Subcutaneous abdominal adipose tissue (tissue), 5 donors: ENCODE results near the gene GPR155.

Source experiments
- H3K27ac ChIP-seq: one replicate; pipeline ENCODE4 v1.7.0; 2013; ENCODE audit warnings: low read depth, mild to moderate bottlenecking, inconsistent platforms, low read length, moderate library complexity
- H3K27me3 ChIP-seq, 5 donors: one replicate each; pipeline ENCODE4 v1.7.0; 2013; ENCODE audit warnings: low read length in 5 of 5, inconsistent platforms in 1 of 5; ENCODE audit not compliant: control insufficient read depth in 5 of 5, insufficient read depth in 4 of 5
- H3K36me3 ChIP-seq, 5 donors: one replicate each; pipeline ENCODE4 v1.7.0; 2013; ENCODE audit warnings: low read length in 5 of 5; ENCODE audit not compliant: control insufficient read depth in 5 of 5, insufficient read depth in 5 of 5
- H3K4me1 ChIP-seq, 5 donors: one replicate each; pipeline ENCODE4 v1.7.0; 2013; ENCODE audit warnings: low read length in 5 of 5, mild to moderate bottlenecking in 3 of 5, moderate library complexity in 1 of 5; ENCODE audit not compliant: control insufficient read depth in 5 of 5, insufficient read depth in 5 of 5
- H3K4me3 ChIP-seq, 5 donors: one replicate each; pipeline ENCODE4 v1.7.0; 2013; ENCODE audit warnings: low read length in 5 of 5, low read depth in 1 of 5
- H3K9ac ChIP-seq, 5 donors: one replicate each; pipeline ENCODE4 v1.7.0; 2013; ENCODE audit warnings: low read length in 5 of 5, mild to moderate bottlenecking in 4 of 5, moderate library complexity in 3 of 5
- H3K9me3 ChIP-seq, 5 donors: one replicate each; pipeline ENCODE4 v1.7.0; 2013; ENCODE audit warnings: low read length in 5 of 5; ENCODE audit not compliant: control insufficient read depth in 5 of 5
- donor health status: healthy.
- donor health status: healthy.
- donor health status: healthy.
- donor health status: healthy.
- donor health status: healthy.

GPR155 gene

GRCh38 chr2:174486563-174487107 lies at the start of gene GPR155:
GPR155 (minus strand) TSS chr2:174487029; CDS start chr2:174481956, 5,073 bp downstream.
- H3K36me3 ChIP-seq, result peaks cover 1 to 2% (median 2%) of the 10 kb centered on the region in 5 donors
- peak within 1 kb of the TSS; percentile 64 to 95 (median 85) for H3K9ac ChIP-seq
- H3K4me3 ChIP-seq, result peak within 1 kb of the TSS; percentile 92 to 98 (median 95)
- H3K27ac ChIP-seq, result peak within 1 kb of the TSS; percentile 54
- no peaks in the 10 kb centered on the region for H3K27me3 ChIP-seq
- H3K4me1 ChIP-seq, result peaks cover 4 to 17% (median 11%) of the 10 kb centered on the region in 5 donors
- H3K9me3 ChIP-seq, result no peaks in the 10 kb centered on the region

- H3K36me3 ChIP-seq, result no peaks in the 10 kb centered on the region
- no peaks in the 10 kb centered on the region for H3K27me3 ChIP-seq
- no peak overlapping the region for H3K27ac ChIP-seq
- H3K9me3 ChIP-seq, result no peaks in the 10 kb centered on the region
- H3K4me3 ChIP-seq, result no peak overlapping the region
- no peak overlapping the region for H3K9ac ChIP-seq
- H3K4me1 ChIP-seq, result peaks cover 0 to 3% (median 0%) of the 10 kb centered on the region in 5 donors
These were observed 49.2 kb upstream of the GPR155 start for GRCh38 chr2:174535757-174536703.

DNA sequence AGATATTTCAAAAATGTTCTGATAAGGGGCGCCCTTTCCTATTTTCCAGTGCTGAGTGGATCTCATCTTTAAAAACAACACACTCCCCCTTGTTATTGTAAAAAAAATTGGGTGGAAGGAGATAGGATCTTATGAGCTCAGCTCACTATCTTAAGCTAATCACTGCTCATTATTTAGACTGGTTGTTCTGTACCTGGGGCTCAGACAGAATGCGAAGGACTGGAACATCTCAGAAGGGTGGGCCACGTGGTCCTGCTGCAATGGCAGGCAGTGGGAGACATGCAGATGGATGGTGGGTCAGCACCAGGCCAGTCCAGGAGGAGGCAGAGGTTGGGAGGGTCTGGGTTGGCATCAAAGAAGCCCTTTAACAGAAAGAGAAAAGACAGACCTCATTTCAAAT lies 48.3 kb upstream of the GPR155 start:
- peaks cover 0 to 3% (median 0%) of the 10 kb centered on the region in 5 donors for H3K4me1 ChIP-seq
- H3K36me3 ChIP-seq, result no peaks in the 10 kb centered on the region
- H3K4me3 ChIP-seq, result no peak overlapping the region
- H3K27ac ChIP-seq, result no peak overlapping the region
- no peak overlapping the region for H3K9ac ChIP-seq
- no peaks in the 10 kb centered on the region for H3K27me3 ChIP-seq
- no peaks in the 10 kb centered on the region for H3K9me3 ChIP-seq

- H3K9me3 ChIP-seq, result peaks cover 0 to 6% (median 2%) of the 10 kb centered on the region in 5 donors
- H3K27me3 ChIP-seq, result no peaks in the 10 kb centered on the region
- H3K4me1 ChIP-seq, result no peaks in the 10 kb centered on the region
- H3K4me3 ChIP-seq, result no peak overlapping the region
- H3K9ac ChIP-seq, result no peak overlapping the region
- no peak overlapping the region for H3K27ac ChIP-seq
- no peaks in the 10 kb centered on the region for H3K36me3 ChIP-seq
These were observed 43.1 kb upstream of the GPR155 start for GRCh38 chr2:174529916-174530315.

GRCh38 chr2:174527959-174528358 lies 41.1 kb upstream of the GPR155 start:
- Histone ChIP-seq H3K4me1 (peaks cover 0 to 3% (median 0%) of the 10 kb centered on the region in 5 donors), H3K4me3 (no peak overlapping the region)

DNA sequence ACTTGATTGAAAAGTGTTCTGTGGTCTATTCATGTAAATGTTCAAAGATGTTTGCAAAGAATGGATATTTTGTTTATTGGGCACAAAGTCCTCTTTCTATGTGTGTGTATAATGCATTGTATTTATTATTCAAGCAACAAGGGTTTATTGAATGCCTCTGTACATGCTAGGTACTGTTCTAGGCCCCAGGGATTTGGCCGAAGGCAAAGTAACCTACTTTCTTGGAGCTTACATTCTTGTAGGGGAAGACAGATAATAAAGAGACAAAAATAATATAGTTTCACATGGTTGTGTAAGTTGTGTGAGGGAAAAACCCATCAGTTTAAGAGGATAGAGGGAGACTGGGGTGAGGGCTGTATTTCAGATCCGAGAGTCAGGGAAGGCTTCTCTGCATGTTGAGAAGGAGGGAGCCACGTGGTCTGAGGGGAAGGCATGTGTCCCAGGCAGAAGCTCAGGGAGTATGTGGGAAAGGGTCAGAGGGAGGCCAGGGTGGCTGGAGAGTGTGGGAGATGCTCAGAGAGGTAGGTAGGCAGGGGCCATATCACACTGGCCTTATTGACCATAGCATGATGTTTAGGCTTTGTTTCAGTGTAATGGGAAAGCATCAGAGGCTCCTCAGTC lies 40.4 kb upstream of the GPR155 start:
- H3K9ac ChIP-seq, result no peak overlapping the region
- no peaks in the 10 kb centered on the region for H3K36me3 ChIP-seq
- H3K27ac ChIP-seq, result no peak overlapping the region
- peaks cover 0 to 3% (median 0%) of the 10 kb centered on the region in 5 donors for H3K4me1 ChIP-seq
- H3K4me3 ChIP-seq, result no peak overlapping the region
- no peaks in the 10 kb centered on the region for H3K27me3 ChIP-seq
- peaks cover 0 to 6% (median 2%) of the 10 kb centered on the region in 5 donors for H3K9me3 ChIP-seq

More at GRCh38 chr2:174527959-174528358, 41.1 kb upstream of the GPR155 start:
- Histone ChIP-seq H3K36me3 (no peaks in the 10 kb centered on the region), H3K9me3 (peaks cover 0 to 6% (median 2%) of the 10 kb centered on the region in 5 donors), H3K27me3 (no peaks in the 10 kb centered on the region), H3K27ac (no peak overlapping the region), H3K9ac (no peak overlapping the region)

DNA sequence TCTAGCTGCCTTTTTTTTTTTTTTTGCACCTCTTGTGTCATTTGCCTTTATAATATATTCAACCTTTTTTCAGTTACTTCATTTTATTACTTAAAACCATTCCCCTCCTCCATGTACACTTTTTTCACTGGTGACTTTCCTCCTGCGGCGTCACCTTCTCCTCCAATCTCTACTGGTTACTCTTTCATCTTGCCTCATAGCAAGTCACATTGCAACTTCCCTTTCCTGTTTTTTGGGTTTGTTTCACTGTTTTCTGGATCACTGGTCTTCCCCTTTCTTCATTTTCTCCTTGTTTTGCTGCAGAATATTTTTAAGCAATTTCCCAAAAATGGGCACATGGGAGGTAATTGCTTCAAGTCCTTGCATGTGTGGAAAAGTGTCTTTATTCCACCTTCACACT lies 37.7 kb upstream of the GPR155 start:
- Histone ChIP-seq H3K36me3 (no peaks in the 10 kb centered on the region), H3K4me3 (no peak overlapping the region), H3K27ac (no peak overlapping the region), H3K27me3 (peaks cover 0 to 3% (median 0%) of the 10 kb centered on the region in 5 donors), H3K9me3 (peaks cover 0 to 6% (median 2%) of the 10 kb centered on the region in 5 donors), H3K4me1 (peaks cover 0 to 3% (median 0%) of the 10 kb centered on the region in 5 donors), H3K9ac (no peak overlapping the region)

DNA sequence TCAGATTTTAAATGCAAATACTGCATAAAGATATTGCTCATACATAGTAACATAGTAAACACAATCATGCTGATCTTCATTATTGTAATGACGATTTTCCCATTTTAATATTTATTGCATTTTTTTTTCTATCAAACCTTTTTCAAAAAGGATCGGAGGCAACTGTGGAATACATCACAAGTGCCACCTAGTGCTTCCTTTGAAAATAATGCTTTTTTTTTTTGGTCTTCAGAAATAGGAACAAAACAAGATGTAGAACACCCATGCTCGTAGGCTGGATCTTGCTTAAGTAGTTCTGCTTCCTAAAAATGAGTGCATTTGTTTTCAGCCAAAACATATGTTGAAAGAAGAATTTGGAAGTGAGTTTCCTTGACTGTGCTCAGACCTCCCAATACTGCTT lies 35.7 kb upstream of the GPR155 start:
- Histone ChIP-seq H3K9ac (no peak overlapping the region), H3K36me3 (no peaks in the 10 kb centered on the region), H3K4me1 (peaks cover 0 to 3% (median 0%) of the 10 kb centered on the region in 5 donors), H3K27ac (no peak overlapping the region), H3K9me3 (peaks cover 0 to 3% (median 0%) of the 10 kb centered on the region in 5 donors), H3K27me3 (peaks cover 0 to 3% (median 0%) of the 10 kb centered on the region in 5 donors), H3K4me3 (no peak overlapping the region)

DNA sequence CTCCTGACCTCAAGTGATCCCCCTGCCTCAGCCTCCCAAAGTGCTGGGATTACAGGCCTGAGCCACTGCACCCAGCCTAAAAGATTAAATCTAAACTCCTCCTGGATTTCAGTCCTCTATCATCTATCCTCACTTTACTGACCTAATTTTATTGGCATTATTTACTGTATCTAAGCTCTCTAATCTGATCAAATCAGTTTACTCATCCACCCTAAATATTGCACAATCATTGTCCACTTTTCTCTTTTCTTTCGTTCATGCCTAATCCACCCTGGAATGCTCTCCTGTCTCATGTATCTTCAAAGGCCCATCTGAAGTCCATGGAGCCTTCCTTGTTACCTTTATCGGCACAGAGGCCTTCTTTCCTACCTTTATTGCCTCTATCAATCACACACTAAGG lies 31.6 kb upstream of the GPR155 start:
- no peak overlapping the region for H3K4me3 ChIP-seq
- no peak overlapping the region for H3K27ac ChIP-seq
- no peak overlapping the region for H3K9ac ChIP-seq
- H3K4me1 ChIP-seq, result no peaks in the 10 kb centered on the region
- no peaks in the 10 kb centered on the region for H3K36me3 ChIP-seq
- H3K27me3 ChIP-seq, result peaks cover 0 to 3% (median 0%) of the 10 kb centered on the region in 5 donors
- no peaks in the 10 kb centered on the region for H3K9me3 ChIP-seq
